HG03558 (cell line): ENCODE measurements around the gene ATPAF2.

ENCODE experiments used
- ATAC-seq: cut with Tn5 transposase; IDR thresholded peaks from one replicate; pipeline ENCODE4 v1.9.1; 2021; ENCODE audit warnings: moderate number of reproducible peaks; ENCODE audit not compliant: unreplicated experiment; ENCODE audit errors: extremely low read depth

ATPAF2 gene

DNA sequence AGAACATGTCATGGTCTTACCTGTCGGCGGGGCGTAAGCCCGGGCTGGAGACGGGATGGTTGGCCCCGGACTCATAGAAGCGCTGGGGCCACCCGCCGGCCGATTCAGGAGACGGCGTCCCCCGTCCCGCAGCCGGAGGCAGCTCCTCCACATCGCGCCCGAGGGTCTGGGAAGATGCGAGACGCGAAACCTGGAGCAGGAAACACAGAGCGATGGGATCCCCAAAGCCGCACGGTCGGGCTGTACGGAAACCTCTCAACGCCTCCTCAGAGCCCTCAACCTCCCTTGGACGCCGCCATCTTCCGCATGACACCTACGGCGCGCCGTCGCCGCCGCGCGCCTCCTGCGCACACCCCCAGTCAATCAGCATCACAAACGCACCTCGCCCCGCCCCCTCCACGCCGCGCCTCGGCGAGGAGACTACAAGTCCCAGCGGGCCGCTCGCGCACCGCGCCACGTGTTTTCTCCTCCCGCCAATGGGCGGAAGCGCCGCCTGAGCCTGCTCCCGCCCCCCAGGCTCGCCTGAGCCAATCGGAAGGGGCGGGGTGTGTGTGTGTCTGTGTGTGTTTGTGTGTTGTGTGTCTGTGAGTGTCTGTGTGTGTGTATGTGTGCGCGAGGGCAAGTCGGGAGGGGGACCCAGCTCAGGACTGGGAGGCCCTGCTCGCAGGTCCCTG is at the start of gene ATPAF2, which contains the start of gene GID4:
Gene ATPAF2 (minus strand): TSS at position 308 of the 674 bp plus-strand sequence. CDS start 155 bp downstream, at position 153.
Gene GID4 (plus strand): TSS at position 548 of the 674 bp plus-strand sequence. CDS start 57 bp downstream, at position 605.
- peak; percentile 58 for ATAC-seq

- no peak for ATAC-seq
These were observed 48.9 kb upstream of the ATPAF2 start, which contains the start of gene DRG2 for GRCh38 chr17:18087610-18088491. Gene DRG2, plus strand, starts transcription at chr17:18087948. Its CDS starts 76 bp downstream, at chr17:18088024.

- ATAC-seq: no peak
These were observed 45.3 kb upstream of the ATPAF2 start for GRCh38 chr17:18084256-18084655.

DNA sequence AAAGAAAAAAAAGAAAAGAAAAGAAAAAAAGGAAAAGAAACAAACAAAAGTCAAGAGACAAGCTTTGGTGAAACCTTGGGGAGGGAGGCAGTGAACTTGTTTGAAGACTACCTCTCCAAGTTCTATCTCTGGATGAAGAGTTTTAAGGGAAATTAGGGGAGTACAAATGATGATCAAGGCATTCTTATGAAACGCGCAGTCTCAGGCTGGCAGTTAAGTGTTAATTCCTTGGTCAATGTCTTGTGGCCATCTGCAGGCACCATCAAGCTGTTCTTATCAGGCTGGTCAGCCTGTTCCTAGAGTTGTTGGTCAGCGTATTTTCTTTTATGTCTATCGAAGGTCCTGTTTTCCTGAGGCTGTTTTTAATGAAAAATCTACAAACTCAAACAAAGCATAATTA is 40.6 kb upstream of the ATPAF2 start:
- no peak for ATAC-seq

GRCh38 chr17:18076936-18077335 is 38.0 kb upstream of the ATPAF2 start:
- no peak for ATAC-seq

DNA sequence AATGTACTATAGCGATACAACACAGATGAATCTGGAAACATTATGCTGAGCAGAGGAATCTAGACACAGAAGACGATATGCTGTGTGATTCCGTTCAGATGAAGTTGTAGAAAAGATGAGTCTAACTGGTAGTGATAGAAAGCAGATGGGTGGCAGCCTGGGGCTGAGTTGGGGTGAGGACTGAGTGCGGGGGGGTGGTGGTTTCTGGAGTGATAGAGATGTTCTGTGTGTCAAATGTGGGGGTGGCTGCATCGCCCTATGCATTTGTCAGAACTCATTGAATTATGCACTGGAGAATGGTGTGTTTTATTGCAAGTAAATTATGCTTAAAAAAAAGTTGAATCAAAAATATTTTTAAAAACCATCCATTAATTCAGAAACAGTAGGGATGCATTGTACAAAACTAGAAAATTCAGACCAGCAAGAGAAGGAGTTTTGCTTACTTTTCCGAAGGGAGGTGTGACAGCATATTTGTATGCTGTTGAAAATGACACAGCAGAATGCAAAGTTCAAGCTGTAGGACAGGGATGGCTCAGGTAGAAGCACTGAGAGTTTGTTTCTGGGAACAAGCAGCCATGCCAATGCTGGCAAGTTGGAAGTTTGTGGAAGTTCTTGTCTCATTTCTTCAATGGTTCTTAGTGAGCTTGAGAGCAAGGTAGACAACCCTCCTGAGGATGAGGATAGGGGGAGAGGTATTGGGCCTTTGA is 35.8 kb upstream of the ATPAF2 start:
- ATAC-seq: no peak

DNA sequence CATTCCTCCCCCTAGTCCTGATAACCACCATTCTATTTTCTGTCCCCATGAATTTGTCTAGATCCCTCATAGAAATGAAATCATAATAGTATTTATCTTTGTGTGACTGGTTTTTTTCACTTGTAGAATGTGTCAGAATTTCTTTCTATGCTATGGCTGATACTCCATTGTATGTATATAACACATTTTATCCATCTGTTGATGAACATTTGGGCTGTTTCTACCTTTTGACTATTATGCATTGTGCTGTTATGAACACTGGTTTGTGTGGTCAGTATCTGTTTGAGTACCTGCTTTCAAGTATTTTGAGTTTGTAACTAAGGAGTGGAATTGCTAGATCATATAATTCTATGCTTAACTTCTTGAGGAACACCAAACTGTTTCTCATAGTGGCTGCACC is 32.8 kb upstream of the ATPAF2 start:
- no peak for ATAC-seq

- no peak for ATAC-seq
These were observed 31.9 kb upstream of the ATPAF2 start for GRCh38 chr17:18070861-18071340.

GRCh38 chr17:18069101-18069500 is 30.1 kb upstream of the ATPAF2 start:
- no peak for ATAC-seq

DNA sequence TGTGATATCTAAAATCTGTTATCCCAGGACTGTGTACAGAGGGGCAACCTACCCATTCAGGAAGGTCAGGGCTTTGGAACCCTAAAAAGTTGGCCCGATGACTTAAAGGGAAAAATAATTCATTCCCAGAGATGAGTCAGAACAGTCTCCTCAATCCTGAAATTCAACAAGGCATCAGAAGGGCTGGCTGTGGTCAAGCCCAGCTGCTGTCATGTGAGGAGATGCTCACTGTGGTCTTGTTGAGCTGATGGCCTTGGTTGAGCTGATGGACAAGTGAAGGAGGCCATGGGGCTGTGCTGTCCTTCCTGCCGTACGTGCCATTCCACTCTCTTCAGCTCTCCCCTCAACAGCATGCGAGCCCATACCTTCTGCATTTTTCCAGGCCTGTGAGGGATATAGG is 27.9 kb upstream of the ATPAF2 start:
- ATAC-seq: no peak

DNA sequence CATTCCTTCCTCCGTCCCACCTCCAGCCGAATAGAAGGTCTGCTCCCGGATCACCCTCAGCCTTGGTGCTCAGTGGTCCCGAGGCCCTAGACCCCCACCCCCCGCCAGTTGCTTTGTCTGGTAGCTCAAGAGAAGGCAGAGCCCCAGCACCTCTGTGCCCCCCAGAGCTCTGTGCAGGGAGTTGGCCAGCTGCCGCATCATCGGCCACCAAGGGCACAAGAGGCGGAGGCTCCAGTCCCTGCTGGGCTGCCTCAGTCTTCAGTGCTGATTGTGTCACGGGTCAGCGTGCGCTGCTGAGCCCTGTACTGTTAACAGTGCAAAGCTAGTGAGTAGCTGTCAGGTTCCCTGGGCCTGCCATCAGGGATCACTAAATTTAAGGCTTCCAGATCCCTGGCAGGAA is 26.6 kb upstream of the ATPAF2 start:
- no peak for ATAC-seq

- ATAC-seq: no peak
These were observed 25.1 kb upstream of the ATPAF2 start for GRCh38 chr17:18064053-18064452.

DNA sequence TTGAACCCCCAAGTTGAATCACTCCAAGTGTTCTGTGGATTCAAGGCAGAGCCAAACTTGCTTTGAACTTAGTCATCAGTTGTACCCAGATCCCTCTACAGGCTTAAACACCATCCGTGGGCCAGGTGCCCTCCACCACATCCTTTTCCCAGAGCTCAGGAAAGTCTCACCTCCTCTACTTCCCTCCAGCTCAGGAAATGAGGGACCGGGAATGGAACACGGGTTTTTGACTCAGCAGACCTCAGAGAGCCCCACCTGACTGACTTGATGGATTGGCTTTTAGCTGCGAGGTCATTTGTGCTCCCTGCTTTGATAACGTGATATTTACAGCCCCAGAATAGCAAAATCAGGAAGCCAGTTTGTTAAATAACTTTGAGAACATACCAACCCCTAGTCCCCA is 20.3 kb upstream of the ATPAF2 start:
- ATAC-seq: no peak

DNA sequence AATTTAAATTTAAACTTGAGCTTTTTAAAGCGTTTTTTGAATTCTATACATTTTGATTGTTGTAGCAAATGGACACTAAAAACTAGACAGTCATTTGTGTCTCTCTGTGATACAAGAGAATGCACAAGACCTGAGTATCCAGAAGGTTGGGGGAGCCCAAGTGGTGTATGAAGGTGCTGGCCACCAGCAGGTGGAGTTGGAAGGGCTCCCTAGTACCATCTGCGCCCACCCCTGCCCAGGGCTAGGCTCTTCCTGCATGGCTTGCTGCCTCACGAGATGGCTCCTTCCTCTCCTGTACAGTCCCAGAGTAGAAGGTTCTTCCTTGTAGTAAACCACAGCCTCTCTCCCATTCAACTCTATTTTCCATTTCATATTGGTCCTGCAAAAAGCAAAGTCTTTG is 17.2 kb upstream of the ATPAF2 start:
- ATAC-seq: no peak

- ATAC-seq: no peak
These were observed 16.6 kb upstream of the ATPAF2 start for GRCh38 chr17:18055597-18055996.

DNA sequence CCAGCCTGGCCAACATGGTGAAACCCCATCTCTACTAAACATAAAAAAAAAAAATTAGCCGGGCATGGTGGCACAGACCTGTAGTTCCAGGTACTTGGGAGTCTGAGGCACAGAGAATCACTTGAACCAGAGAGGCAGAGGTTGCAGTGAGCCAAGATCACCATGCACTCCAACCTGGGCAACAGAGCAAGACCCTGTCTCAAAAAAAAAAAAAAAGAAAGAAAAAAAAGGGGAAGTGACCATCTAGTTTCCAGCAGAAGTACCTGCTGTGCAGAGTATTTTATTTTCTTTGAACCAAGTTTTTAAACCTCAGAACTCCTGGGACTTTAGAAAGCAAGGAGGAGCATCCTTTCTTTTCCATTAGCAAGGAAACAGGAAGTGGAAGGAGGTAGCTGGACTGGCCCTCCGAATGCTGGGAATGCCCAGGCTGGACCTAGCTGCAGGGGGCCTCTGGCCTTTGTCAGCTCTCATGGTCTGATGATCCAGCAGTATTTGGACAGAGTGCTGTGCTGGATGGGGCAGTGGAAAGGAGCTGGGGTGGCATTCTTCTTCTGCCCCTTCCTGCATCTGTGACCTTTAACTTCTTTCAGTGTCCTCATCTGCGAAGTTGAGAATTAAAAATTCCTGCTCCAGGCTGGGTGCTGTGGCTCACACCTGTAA is 6.9 kb upstream of the ATPAF2 start:
- ATAC-seq: no peak

DNA sequence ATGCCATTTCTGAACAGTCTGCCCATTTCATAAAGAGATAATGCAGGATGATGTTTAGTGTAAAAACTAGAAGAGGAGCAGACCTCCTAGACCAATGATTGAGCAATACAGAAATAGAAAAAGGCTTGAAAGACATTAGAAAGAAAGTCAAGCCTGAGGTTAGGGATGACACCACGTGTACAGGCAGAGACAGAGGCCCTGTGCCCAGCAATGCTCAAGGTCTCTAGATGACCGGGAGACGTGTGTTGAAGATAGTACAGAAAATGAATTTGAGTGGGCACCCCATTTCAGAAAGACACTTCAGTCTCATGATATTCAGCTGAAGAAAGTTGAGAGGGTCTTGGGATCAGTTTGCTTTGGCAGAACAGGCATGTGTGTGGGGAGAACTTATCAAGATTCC is 5.6 kb upstream of the ATPAF2 start:
- no peak for ATAC-seq

DNA sequence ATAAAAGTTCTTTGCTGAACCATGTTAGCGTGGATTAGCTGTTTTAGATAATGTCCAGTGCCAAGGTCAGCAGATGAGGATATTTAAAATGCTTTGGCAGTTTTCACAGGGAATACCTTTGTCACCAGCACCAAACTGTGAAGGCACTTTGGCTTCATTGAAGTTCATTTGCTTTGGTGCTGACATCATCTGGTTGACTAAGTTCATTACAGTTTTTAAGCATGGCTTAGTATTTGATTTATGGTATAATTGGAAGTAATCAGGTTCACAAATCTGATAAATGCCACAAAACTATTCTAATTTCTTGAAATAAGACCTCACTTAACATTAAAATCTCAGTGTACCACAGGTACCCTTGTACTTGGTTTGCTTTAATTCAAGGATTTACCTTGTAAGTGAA is 4.5 kb upstream of the ATPAF2 start:
- no peak for ATAC-seq

DNA sequence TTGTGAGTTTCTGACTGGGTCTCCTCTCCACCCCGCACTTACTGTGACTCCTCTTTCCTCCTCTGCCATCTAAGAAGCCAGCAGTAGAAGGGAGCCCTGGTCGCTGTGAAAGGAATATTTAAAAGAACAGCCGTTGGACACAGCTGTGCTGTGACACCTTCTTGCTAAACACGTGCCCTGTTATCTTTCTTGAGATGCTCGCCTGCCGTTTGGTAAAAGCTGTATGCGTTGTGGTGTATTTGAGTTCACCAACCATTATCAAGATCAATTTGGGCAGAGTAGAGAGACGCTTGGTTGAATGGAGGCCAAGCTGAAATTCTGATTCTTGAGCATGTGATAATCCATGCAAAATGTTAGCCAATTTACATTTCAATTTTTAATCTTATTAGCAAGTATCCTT is 4.0 kb upstream of the ATPAF2 start:
- ATAC-seq: no peak

DNA sequence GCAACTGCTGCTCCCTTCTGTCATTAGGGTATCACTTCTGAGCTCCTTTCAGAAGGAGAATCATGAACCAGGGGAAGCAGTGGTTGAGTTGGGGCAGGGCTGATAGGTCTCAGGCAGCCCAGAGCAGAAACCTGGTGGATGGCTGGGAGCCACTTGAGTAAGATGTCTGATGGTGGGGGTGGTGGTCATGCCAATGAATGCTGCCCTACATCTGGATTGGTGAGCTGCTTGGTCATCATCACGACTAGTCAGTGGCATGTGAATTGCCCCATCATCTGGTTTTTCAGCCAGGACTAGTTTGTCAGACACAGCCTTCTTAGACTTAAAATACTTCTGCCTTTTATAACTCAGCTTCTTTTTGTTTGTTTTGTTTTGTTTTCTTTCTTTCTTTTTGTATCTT is 2.8 kb upstream of the ATPAF2 start:
- ATAC-seq: no peak
